HCT116 (cell line): Measurements from ENCODE around the gene PKP1. TPM values are rescaled to one million over a fixed set of nuclear protein-coding genes. Genes with fewer than 3 reads are reported as not detected.

Experiments used
- ATAC-seq: fragments of 200-7000 bp; cut with Tn5 transposase; 2 replicates; pipeline ENCODE4 v1.9.1; 2020; ENCODE audit warnings: mild to moderate bottlenecking, moderate library complexity
- BruUV-seq: library from RNA; stranded (reverse); fragments of 400-500 nt; replicated peaks from 2 replicates; lab custom pipeline; 2021; lab: Mats Ljungman, UMichigan
- CTCF ChIA-PET: fragments of 300-600 bp; sonication (Branson Sonifier 250); formaldehyde crosslinking; loops from one replicate; lab custom pipeline; 2021; ENCODE audit warnings: antibody characterized with exemption; lab: Charles Lee
- POLR2A ChIA-PET: fragments of 300-600, 350-600 bp; sonication (Branson Sonifier 250); formaldehyde crosslinking; loops from one replicate; lab custom pipeline; 2021; ENCODE audit warnings: antibody characterized with exemption; lab: Charles Lee
- RAD21 ChIA-PET, 2 experiments: fragments of 300-600 bp; sonication (Branson Sonifier 250); formaldehyde crosslinking; loops; one replicate each; lab custom pipeline; 2023; ENCODE audit warnings: low total read pairs in 2 of 2; ENCODE audit not compliant: uncharacterized antibody in 2 of 2, unreplicated experiment in 2 of 2, low non-redundant PET in 1 of 2; lab: Charles Lee
- DNase-seq: peaks from one replicate; pipeline ENCODE4 v3.0.0-alpha.2; 2010; ENCODE audit warnings: low read depth, low spot score
- H2AFZ ChIP-seq: fragments of 200-600 bp; shearing (Covaris generic), sonication (generic); 2 replicates; pipeline ENCODE4 v1.6.1; 2017; ENCODE audit warnings: low read depth, mixed run types, mixed read lengths, antibody characterized with exemption, low read length; ENCODE audit not compliant: poor library complexity, severe bottlenecking
- H3K27ac ChIP-seq: 2 replicates; pipeline ENCODE4 v1.5.1; 2012; ENCODE audit warnings: low read depth, low read length
- H3K27me3 ChIP-seq: fragments of 200-600 bp; sonication (generic); 2 replicates; pipeline ENCODE4 v1.6.1; 2016; ENCODE audit warnings: mixed run types, low read length, mixed read lengths; ENCODE audit not compliant: insufficient read depth
- H3K36me3 ChIP-seq, 2 experiments: fragments of 200-500 bp in 1 of 2; fragments of 200-600 bp in 1 of 2; sonication (Bioruptor generic) in 1 of 2; sonication (generic) in 1 of 2; 2 replicates each; pipeline versions ENCODE4 v1.5.1 to v1.6.1; 2014 to 2016; ENCODE audit warnings: low read length in 2 of 2, inconsistent platforms in 1 of 2, mixed read lengths in 1 of 2, mixed run types in 1 of 2; ENCODE audit not compliant: insufficient read depth in 2 of 2, control insufficient read depth in 1 of 2
- H3K4me1 ChIP-seq, 2 experiments: fragments of 200-600 bp in 1 of 2; sonication (generic) in 1 of 2; 2 replicates each; pipeline versions ENCODE4 v1.5.1 to v1.6.1; 2012 to 2017; ENCODE audit warnings: low read length in 2 of 2, inconsistent platforms in 1 of 2, mild to moderate bottlenecking in 1 of 2, mixed read lengths in 1 of 2, mixed run types in 1 of 2, moderate library complexity in 1 of 2; ENCODE audit not compliant: insufficient read depth in 2 of 2, control insufficient read depth in 1 of 2
- H3K4me2 ChIP-seq: fragments of 200-600 bp; sonication (generic); 2 replicates; pipeline ENCODE4 v1.6.1; 2017; ENCODE audit warnings: mixed run types, low read length, mixed read lengths
- H3K4me3 ChIP-seq, 2 experiments: fragments of 200-600 bp in 1 of 2; sonication (generic) in 1 of 2; replicated peaks in 1 of 2; 2 replicates each; pipeline ENCODE4 v1.5.1; 2011 to 2016; ENCODE audit warnings: low read length in 2 of 2, control low read depth in 1 of 2, low read depth in 1 of 2, mild to moderate bottlenecking in 1 of 2, mixed read lengths in 1 of 2, mixed run types in 1 of 2
- H3K79me2 ChIP-seq: fragments of 200-600 bp; sonication (generic); 2 replicates; pipeline ENCODE4 v1.6.1; 2017; ENCODE audit warnings: mild to moderate bottlenecking, mixed run types, low read length, moderate library complexity, mixed read lengths; ENCODE audit not compliant: insufficient read depth
- H3K9ac ChIP-seq: fragments of 200-600 bp; sonication (generic); 2 replicates; pipeline ENCODE4 v1.6.1; 2016; ENCODE audit warnings: low read length, mixed read lengths
- H3K9me2 ChIP-seq: fragments of 200-600 bp; sonication (generic), shearing (Covaris generic); 2 replicates; pipeline ENCODE4 v1.6.1; 2017; ENCODE audit warnings: mixed run types, mild to moderate bottlenecking, moderate library complexity; ENCODE audit not compliant: insufficient read depth
- H3K9me3 ChIP-seq, 2 experiments: fragments of 200-500 bp in 1 of 2; fragments of 200-600 bp in 1 of 2; sonication (Bioruptor generic) in 1 of 2; sonication (generic) in 1 of 2; 2 replicates each; pipeline ENCODE4 v1.6.1; 2014 to 2017; ENCODE audit warnings: low read length in 2 of 2, mixed read lengths in 2 of 2, inconsistent platforms in 1 of 2, low read depth in 1 of 2, mild to moderate bottlenecking in 1 of 2, mixed run types in 1 of 2, moderate library complexity in 1 of 2; ENCODE audit not compliant: control insufficient read depth in 1 of 2, insufficient read depth in 1 of 2
- H4K20me1 ChIP-seq: fragments of 200-600 bp; sonication (generic), shearing (Covaris generic); 2 replicates; pipeline ENCODE4 v1.6.1; 2017; ENCODE audit warnings: mixed run types, mild to moderate bottlenecking, moderate library complexity; ENCODE audit not compliant: insufficient read depth
- CEBPB ChIP-seq: IDR thresholded peaks from 2 replicates; pipeline ENCODE4 v1.6.1; 2012; ENCODE audit warnings: low read depth
- EGR1 ChIP-seq: IDR thresholded peaks from 2 replicates; pipeline ENCODE4 v1.6.1; 2012; ENCODE audit warnings: low read depth
- ELF1 ChIP-seq: IDR thresholded peaks from 2 replicates; pipeline ENCODE4 v1.6.1; 2012; ENCODE audit warnings: low read depth, borderline replicate concordance
- EZH2 ChIP-seq: fragments of 200-600 bp; sonication (generic); IDR thresholded peaks from 2 replicates; pipeline ENCODE4 v1.6.1; 2017; ENCODE audit warnings: antibody characterized with exemption, mixed run types
- EZH2phosphoT487 ChIP-seq: fragments of 200-600 bp; IDR thresholded peaks from 2 replicates; pipeline ENCODE4 v1.6.1; 2018; ENCODE audit warnings: antibody characterized with exemption, borderline replicate concordance
- SIN3A ChIP-seq: IDR thresholded peaks from 2 replicates; pipeline ENCODE4 v1.6.1; 2012; ENCODE audit warnings: low read depth
- SP1 ChIP-seq: IDR thresholded peaks from 2 replicates; pipeline ENCODE4 v1.6.1; 2012; ENCODE audit warnings: low read depth
- SRF ChIP-seq: IDR thresholded peaks from 2 replicates; pipeline ENCODE4 v1.6.1; 2012; ENCODE audit warnings: low read depth
- YY1 ChIP-seq: IDR thresholded peaks from 2 replicates; pipeline ENCODE4 v1.6.1; 2011; ENCODE audit warnings: low read length, low read depth, moderate library complexity, mild to moderate bottlenecking; ENCODE audit not compliant: insufficient replicate concordance; ENCODE audit errors: extremely low read depth
- ZNF274 ChIP-seq: fragments of 200-500 bp; sonication (Bioruptor generic); IDR thresholded peaks from 2 replicates; pipeline ENCODE4 v1.6.1; 2014; ENCODE audit warnings: mild to moderate bottlenecking, low read depth, low read length, inconsistent platforms
- intact Hi-C: fragments of 100-400 bp; cut with micrococcal nuclease; formaldehyde crosslinking; loops from 2 replicates; pipeline ENCODE4 v1.10.0; 2022
- total RNA-seq: library from RNA; stranded (reverse); gene quantifications from one replicate; pipeline ENCODE4 v1.2.1, GENCODE V29; 2021; ENCODE audit not compliant: unreplicated experiment
- TF ChIP-seq, protein P1 (sequence below): IDR thresholded peaks from 2 replicates; pipeline ENCODE4 v1.6.1; 2012; ENCODE audit warnings: low read depth
- TF ChIP-seq, protein P2 (sequence below), 3 experiments: fragments of 200-600 bp in 1 of 3; sonication (generic) in 1 of 3; IDR thresholded peaks in 2 of 3; conservative IDR thresholded peaks in 1 of 3; 2 replicates each; pipeline ENCODE4 v1.5.1; 2012 to 2017; ENCODE audit warnings: low read depth in 2 of 3, low read length in 2 of 3, antibody characterized with exemption in 1 of 3, borderline replicate concordance in 1 of 3, control low read depth in 1 of 3, mild to moderate bottlenecking in 1 of 3, mixed read lengths in 1 of 3, mixed run types in 1 of 3, moderate library complexity in 1 of 3; ENCODE audit not compliant: insufficient read depth in 1 of 3
- TF ChIP-seq, protein P3 (sequence below): IDR thresholded peaks from 2 replicates; pipeline ENCODE4 v1.6.1; 2011; ENCODE audit warnings: mild to moderate bottlenecking, low read length, moderate library complexity; ENCODE audit not compliant: insufficient replicate concordance; ENCODE audit errors: extremely low read depth
- TF ChIP-seq, protein P4 (sequence below): IDR thresholded peaks from 2 replicates; pipeline ENCODE4 v1.6.1; 2012

PKP1 gene
- total RNA-seq, 1 experiment from 2014 or later: 0.07 TPM

DNA sequence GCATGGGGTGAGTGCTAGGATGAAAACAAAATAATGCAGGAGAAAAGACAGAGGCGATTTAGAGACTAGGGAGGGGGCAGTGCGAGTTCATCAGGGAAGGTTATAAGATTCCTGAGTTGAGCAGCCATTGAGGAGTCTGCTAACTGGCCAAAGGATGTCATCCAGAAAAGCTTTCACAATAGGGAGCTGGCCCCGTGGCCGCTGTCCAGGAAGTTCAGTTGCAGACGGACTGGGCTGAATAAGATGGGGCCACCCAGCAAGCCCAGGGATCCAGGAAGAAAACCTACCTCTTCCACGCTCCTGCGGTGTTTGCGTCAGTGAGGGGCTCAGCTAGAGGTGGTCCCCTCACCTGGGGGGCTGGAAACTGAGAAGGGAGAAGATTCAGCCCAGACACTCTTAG lies 4.0 kb upstream of the PKP1 start (continued):
- TF ChIP-seq, protein P1, sequence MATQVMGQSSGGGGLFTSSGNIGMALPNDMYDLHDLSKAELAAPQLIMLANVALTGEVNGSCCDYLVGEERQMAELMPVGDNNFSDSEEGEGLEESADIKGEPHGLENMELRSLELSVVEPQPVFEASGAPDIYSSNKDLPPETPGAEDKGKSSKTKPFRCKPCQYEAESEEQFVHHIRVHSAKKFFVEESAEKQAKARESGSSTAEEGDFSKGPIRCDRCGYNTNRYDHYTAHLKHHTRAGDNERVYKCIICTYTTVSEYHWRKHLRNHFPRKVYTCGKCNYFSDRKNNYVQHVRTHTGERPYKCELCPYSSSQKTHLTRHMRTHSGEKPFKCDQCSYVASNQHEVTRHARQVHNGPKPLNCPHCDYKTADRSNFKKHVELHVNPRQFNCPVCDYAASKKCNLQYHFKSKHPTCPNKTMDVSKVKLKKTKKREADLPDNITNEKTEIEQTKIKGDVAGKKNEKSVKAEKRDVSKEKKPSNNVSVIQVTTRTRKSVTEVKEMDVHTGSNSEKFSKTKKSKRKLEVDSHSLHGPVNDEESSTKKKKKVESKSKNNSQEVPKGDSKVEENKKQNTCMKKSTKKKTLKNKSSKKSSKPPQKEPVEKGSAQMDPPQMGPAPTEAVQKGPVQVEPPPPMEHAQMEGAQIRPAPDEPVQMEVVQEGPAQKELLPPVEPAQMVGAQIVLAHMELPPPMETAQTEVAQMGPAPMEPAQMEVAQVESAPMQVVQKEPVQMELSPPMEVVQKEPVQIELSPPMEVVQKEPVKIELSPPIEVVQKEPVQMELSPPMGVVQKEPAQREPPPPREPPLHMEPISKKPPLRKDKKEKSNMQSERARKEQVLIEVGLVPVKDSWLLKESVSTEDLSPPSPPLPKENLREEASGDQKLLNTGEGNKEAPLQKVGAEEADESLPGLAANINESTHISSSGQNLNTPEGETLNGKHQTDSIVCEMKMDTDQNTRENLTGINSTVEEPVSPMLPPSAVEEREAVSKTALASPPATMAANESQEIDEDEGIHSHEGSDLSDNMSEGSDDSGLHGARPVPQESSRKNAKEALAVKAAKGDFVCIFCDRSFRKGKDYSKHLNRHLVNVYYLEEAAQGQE: no peak
- TF ChIP-seq SP1 (no peak), EZH2 (no peak), ZNF274 (no peak)
- TF ChIP-seq, protein P2, sequence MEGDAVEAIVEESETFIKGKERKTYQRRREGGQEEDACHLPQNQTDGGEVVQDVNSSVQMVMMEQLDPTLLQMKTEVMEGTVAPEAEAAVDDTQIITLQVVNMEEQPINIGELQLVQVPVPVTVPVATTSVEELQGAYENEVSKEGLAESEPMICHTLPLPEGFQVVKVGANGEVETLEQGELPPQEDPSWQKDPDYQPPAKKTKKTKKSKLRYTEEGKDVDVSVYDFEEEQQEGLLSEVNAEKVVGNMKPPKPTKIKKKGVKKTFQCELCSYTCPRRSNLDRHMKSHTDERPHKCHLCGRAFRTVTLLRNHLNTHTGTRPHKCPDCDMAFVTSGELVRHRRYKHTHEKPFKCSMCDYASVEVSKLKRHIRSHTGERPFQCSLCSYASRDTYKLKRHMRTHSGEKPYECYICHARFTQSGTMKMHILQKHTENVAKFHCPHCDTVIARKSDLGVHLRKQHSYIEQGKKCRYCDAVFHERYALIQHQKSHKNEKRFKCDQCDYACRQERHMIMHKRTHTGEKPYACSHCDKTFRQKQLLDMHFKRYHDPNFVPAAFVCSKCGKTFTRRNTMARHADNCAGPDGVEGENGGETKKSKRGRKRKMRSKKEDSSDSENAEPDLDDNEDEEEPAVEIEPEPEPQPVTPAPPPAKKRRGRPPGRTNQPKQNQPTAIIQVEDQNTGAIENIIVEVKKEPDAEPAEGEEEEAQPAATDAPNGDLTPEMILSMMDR (IDR thresholded peaks at IDR 0.05 in 2 of 3, conservative IDR thresholded peaks at IDR 0.05 in 1 of 3; ENCODE audit: borderline replicate concordance in 1 of 3, insufficient read depth in 1 of 3, low read depth in 2 of 3, low read length in 2 of 3): no peak

DNA sequence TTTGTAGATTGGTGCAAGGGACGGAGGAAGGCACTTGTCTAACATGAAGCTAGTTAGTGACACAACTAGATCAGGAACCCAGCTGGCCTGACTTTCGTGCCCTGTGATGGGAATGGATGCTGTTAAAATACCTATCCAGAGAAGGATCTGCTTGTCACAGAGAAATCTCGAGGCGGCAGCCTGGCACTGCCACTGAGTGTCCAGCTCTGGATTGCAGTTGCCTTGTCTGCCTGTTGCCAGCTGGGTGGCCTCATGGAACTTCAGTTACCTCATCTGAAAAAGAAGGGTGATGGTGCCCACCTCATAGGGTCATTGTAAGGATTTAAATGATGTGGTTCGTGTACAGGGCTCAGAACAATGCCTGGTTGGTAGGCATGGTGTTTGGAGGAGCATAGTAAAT lies 2.4 kb upstream of the PKP1 start:
- H3K9ac ChIP-seq: no peak overlapping the region
- no peak for TF ChIP-seq SIN3A
- TF ChIP-seq ELF1: no peak
- TF ChIP-seq CEBPB: no peak
- no peak for TF ChIP-seq EZH2phosphoT487
- TF ChIP-seq, protein P3, sequence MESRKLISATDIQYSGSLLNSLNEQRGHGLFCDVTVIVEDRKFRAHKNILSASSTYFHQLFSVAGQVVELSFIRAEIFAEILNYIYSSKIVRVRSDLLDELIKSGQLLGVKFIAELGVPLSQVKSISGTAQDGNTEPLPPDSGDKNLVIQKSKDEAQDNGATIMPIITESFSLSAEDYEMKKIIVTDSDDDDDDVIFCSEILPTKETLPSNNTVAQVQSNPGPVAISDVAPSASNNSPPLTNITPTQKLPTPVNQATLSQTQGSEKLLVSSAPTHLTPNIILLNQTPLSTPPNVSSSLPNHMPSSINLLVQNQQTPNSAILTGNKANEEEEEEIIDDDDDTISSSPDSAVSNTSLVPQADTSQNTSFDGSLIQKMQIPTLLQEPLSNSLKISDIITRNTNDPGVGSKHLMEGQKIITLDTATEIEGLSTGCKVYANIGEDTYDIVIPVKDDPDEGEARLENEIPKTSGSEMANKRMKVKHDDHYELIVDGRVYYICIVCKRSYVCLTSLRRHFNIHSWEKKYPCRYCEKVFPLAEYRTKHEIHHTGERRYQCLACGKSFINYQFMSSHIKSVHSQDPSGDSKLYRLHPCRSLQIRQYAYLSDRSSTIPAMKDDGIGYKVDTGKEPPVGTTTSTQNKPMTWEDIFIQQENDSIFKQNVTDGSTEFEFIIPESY: no peak
- TF ChIP-seq, protein P4, sequence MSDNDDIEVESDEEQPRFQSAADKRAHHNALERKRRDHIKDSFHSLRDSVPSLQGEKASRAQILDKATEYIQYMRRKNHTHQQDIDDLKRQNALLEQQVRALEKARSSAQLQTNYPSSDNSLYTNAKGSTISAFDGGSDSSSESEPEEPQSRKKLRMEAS: no peak
- TF ChIP-seq SP1: no peak
- TF ChIP-seq EGR1: no peak
- TF ChIP-seq YY1: no peak
- TF ChIP-seq SRF: no peak
- TF ChIP-seq, all 23 proteins: peak for 0
- intact Hi-C loops: no loop called here
- Histone ChIP-seq H3K4me3 (no peak overlapping the region), H3K36me3 (no peaks in the 10 kb centered on the region), H3K4me2 (no peak overlapping the region), H3K9me3 (no peaks in the 10 kb centered on the region), H3K27ac (no peak overlapping the region), H2AFZ (no peak overlapping the region), H3K79me2 (no peaks in the 10 kb centered on the region), H4K20me1 (no peaks in the 10 kb centered on the region), H3K27me3 (peaks cover 4% of the 10 kb centered on the region; the same call in 1 of the 2 replicates), H3K9me2 (no peaks in the 10 kb centered on the region), H3K4me1 (peaks cover 4 to 11% of the 10 kb centered on the region in 2 experiments)
- POLR2A ChIA-PET: no interaction called here
- BruUV-seq: no TSS peak
- ATAC-seq (no peak), DNase-seq (no peak)
- RAD21 ChIA-PET: no interaction called here
- CTCF ChIA-PET: no interaction called here
